Right forelimb (tissue), 1 donor: Measurements from ENCODE around the gene PLD1.

Source experiments
- DNase-seq: peaks from one replicate; pipeline ENCODE4 v3.0.0-alpha.2; 2018

The PLD1 gene

DNA sequence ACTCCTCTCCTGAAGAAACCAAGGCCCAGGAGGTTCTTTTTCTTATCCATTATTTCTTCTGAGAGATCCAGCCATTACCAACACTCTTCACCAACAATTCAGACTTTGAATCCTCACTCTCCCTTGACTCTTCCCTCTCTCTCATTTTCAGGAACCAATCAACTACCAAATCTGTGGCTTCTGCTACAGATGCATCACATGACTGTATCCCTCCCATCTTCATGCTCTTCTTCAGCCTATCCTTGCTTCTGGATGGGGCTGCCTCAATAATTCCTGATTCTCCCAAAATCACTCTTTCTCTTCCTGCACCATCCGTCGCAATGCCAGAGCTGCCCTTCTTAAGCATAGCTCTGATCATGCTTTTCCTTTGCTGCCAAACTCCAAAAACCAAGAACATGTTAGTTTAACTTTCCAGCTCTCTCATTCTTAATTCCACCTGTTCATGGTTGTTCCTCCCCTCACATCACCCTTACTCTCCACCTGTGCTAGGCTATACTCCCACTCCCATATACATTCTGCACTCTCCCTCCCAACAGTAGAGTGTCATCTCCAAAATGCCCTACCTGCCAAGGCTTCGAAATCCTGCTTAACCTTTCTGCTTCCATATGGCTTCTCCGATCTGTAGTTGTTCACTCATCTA is 13.5 kb downstream of the PLD1 start:
- DNase-seq: no peak

- no peak for DNase-seq
These were observed 17.8 kb downstream of the PLD1 start for GRCh38 chr3:171792531-171792930.

GRCh38 chr3:171791692-171792076 is 18.6 kb downstream of the PLD1 start:
- no peak for DNase-seq

GRCh38 chr3:171790898-171791691 is 19.2 kb downstream of the PLD1 start:
- no peak for DNase-seq

DNA sequence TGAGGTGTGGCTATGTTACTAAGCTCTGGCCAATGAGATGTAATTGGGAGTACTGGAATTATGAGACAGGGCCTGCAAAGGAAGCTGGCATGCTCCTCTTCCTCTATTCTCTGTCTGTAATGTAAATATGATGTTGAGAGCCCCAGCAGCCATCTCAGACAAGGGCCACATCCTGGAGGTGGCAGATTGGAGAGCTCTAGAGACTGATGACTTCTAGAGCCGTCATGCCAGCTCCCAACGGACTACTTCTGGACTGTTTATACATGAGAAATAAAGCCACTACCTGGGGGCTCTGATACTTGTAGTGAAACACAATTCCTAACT is 19.7 kb downstream of the PLD1 start:
- no peak for DNase-seq

DNA sequence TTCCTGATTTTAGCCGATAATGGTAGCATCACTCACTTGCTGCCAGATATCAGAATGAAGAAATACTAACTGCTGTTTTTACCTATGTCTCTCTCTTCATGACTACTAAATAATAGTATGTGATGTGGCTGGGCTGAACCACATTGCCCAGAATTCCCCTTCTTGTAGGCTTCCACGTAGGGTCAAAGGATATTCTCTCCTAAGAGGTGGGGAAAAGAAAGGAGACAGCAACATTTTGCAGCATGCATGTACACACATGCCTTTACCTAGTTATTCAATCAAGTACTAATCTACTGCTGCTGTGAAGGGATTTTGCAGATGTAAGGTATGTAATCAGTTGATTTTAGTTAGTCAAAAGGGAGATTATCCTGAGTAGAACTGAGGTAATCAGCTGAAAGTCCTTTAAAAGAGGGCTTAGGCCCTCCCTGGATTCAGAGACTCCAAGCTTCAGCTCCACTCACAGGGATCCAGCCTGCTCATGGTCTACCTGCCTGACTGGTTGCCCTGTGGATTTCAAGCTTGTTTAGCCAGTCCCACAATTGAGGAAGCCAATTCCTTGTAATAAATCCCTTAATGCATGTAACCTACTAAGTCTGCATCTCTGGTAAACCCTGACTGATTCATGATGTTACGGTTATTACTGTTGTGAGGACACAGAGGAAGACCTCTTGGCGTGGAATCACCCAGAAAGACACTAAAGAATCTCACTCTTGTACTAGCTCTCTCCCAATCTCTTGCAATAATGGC is 20.4 kb downstream of the PLD1 start:
- no peak for DNase-seq

- no peak for DNase-seq
These were observed 21.5 kb downstream of the PLD1 start for GRCh38 chr3:171788546-171789351.

DNA sequence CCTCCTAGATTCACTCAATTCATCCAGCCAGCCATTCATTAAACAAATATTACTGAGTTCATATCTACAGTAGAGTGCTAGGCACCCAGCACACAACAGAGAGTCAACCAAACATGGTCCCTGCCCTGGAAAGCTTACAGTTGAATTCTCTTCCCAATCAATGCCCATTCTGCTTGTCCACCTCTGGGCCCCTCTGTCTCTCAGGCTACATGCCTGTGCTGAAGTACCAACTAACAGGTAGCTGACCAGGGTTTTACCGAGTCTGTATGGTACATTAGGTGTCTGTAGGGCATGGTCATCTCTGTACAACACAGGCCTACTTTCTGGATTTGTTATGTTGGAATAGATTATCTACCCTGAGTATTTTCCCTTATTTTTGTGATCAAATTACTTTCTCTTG is 23.3 kb downstream of the PLD1 start:
- no peak for DNase-seq

DNA sequence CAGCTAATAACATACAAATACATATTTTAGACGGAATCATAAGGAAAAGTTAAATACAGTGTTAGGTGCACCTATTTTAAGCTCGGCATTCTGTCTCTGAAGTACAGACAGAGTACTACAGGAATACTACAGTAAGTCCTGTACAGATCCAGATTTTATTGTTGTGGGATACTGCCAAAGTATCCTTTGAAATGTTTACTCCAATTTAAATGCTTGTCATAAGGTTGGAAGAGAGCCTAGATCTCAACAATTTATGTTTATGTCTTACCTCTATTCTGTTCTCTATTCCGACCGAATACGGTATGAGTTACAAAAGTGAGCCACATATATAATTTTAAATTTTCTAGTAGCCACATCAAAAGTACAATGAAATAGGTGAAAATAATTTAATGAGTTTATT is 25.3 kb downstream of the PLD1 start:
- DNase-seq: no peak

DNA sequence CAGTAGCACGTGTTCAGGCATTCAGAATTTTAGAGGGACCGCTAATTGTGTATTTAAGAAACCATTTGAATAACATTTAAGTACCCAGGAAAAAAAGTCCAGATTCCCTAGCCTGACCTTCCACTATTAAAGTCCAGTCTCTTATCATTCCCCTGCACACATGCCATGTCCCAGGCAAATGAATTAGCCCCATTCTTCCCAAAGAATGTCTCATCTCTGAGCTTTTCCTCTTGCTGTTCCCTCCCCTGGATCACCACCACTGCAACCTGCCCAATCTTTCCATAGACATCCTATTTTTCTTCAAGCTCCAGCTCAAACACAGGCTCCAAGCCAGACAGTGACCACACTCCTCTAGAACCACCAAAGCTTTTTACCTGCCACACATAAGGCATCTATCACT is 25.9 kb downstream of the PLD1 start:
- no peak for DNase-seq

DNA sequence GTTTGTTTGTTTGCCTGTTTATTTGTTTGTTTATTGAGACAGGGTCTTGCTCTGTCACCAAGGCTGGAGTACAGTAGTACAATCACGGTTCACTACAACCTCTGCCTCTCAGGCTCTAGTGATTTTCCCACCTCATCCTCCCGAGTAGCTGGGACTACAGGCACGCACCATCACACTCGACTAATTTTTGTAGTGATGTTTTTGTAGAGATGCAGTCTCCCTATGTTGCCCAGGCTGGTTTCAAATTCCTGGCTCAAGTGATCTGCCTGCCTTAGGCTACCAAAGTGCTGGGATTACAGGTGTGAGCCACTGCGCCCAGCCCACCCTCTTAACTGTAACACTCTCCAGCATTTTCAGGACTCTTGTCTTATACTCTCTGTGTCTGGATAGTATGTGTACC is 26.7 kb downstream of the PLD1 start:
- no peak for DNase-seq

DNA sequence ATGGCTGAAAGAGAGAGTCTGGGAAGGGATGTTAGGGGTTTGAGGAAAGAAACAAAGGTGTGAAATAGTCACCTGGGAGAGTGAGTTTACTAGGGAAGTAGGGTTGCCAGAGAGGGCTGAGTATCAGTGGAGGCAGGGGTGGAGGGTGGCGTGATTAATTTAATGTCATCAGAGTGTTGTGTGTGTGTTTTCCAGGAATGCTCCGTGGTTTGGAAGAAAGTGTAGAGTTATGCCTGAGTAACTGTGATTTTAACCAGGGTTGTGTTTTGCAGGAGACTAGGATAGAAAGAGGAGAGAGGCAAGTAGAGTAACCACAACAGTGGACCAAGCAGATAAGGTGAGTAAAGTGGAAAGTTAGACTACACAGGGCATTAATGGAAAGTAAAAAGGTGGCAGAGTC is 27.2 kb downstream of the PLD1 start:
- DNase-seq: no peak

DNA sequence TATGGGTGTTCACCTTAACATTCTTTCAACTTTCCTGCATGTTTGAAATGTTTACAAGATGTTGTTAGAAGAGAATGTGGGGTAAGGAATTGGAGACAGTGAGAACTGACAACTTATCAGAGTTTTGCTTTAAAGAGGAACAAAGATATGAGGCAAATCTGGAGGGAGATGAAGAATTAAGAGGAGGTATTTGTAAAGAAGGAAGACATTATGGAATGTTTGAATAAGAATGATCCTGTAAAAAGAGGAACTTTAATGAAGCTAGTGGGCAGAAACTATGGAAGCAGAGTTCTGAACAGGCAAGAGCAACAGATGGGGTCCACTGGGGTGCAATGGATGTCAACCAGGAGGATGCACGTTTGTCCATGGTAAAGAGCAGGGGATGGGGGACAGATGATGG is 27.7 kb downstream of the PLD1 start:
- DNase-seq: no peak

DNA sequence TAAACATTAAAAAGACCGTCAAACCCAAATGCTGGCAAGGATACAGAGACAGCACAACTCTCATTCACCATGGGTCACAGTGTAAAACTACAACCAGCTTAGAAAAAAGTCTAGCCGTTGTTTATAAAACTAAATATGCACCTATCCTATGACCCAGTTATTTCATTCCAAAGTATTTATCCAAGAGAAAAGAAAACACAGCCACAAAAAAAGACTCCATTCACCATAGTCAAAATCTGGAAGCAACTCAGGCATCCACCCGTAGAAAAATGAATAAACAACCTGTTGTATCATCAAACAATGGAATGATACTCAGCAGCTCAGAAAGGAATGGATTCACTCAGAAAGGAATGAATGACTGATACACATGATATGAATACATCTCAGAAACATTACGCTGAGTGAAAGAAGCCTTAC is 28.6 kb downstream of the PLD1 start:
- DNase-seq: no peak

DNA sequence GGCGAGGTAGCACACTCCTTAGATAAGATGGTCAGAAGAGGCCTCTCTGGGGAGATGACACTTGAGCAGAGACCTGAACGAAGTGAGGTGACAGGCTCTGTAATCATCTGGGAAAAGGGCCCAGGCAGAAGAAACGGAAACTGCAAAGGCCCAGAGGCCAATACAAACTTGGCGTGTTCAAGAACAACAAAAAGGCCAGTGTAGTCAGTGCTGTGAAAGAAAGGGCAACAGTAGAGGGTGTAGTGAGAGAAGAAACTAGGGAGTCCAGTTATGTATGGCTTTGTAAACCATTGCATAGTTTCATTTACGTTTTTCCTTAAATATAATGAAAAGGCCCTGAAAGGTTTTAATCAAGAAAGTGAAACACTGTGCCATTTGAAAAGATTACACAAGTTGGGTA is 31.8 kb downstream of the PLD1 start:
- DNase-seq: no peak

- no peak for DNase-seq
These were observed 32.7 kb downstream of the PLD1 start for GRCh38 chr3:171777596-171777995.

DNA sequence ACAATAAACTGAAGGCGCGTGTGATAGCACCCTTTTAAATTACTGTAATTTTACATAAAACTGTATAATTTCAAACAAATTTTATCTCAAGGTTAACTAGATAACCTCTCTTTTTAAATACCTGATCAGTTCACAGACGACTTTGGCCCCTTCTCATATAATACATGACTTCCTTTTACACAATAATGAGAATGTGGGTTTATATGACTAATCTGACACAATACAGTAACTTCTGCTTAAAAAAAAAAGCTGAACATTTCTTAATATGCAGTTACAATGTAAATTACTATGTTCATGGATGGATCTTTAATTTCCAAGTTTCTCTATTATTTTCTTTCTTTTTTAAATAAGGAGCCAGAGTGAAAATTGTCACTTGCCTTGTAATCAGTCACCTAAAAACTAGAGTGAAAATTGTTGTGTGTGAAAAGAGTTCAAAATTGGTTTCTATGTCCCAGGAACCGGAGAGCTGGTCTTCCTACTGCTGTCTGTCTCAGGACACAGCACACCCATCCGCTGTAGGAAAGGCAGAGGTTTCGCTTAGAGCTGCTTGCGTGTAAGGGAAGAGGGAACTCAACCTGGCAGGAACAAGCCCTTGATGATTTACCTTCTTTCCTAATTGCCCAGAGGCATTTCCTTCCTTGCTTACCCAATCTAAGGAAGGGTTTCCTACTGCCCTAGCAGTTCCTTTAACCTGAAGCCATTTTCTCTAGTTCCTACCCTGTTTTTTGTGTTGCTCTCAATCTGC is 33.3 kb downstream of the PLD1 start:
- no peak for DNase-seq

DNA sequence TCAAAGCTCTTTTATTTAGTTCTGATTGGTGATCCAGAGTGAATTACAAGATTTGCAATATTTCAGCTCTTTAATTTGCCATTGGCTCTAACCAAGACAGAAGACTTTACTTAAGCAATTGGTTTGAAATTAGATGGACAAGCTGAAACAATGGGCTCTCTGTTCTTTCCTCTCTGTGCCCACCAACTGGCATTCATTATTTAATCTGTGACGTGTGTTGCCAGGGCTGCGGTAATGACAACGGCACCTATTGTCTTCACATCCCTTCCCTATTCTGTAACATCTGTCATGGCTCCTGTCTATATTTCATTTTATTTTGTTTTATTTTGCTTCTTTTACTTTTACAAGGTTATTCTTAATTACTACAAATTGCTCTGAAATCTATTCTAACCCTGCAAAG is 33.9 kb downstream of the PLD1 start:
- no peak for DNase-seq

GRCh38 chr3:171775943-171776342 is 34.3 kb downstream of the PLD1 start:
- DNase-seq: no peak

DNA sequence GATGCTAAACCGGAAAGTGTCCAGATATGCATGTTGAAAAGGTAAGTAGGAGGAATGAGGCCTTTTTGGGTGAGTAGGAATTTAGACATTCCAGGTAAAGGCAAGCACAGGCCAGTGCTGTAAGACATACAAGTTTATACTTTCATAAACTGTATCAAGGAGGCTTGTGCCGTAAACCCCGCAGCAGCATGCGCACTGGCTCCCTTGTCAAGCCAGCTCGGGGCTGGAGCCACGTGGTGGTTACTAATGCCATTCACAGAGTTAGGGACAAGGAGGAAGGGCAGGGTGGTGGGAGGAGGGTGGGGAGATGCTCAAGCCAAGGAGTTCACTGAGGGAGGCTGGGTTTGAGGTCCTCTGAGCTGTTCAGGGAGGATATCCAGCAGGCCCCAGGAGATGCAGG is 35.8 kb downstream of the PLD1 start:
- no peak for DNase-seq

DNA sequence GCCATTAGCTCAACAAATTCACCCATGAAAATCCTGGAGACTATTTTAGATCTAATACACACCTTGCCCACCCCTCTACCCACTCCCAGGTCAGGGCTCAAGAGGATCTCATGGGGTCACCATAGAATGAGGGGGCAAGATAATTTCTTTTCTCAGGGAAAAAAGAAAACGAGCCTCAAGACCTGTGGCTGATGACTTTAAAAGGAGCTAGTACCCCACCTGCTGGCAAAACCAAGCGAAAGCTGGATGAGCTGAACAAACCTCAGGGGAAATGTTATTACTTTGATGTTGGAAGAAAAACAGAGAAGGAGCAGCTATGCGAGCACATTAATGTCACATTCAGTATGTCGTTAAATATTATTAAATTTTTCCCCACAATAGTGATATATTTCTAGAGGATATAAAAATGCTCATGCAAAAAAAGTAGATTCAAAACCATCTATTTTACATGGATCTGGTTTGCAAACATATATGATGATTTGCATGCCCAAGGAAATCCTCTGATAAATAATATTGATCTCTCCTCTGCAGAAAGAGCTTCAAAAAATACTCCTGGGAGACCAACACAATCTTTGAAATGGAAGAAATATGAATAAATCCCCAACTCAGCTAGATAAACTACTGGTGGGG is 37.7 kb downstream of the PLD1 start:
- no peak for DNase-seq
